ENCODE measurements around the gene SLC12A3.

DNA sequence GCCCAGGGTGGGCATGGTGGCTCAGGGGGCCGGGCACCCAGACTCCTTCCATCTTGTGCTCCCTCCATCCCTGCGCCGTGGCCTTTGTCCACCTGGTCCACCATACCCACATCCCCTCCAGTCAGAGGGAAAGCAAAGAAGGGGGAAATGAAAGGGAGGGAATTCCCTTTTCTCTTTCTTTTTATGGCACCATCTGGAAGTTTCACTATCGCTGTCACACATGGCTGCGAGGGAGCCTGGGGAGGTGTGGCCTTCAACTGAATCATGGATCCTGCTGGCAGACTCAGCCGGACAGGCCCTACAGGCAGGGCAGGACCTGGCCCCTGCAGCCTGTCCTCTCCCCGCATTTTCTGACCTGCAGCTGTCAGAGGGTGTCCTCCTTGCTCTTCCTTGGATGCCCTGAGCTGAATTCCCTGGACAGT, 6.2 kb downstream of the SLC12A3 start:
- TF ChIP-seq POLR2A (IDR thresholded peaks at IDR 0.05; ENCODE audit: low read depth, low read length) (no peak), SMC3 (IDR thresholded peaks at IDR 0.05; ENCODE audit: low read depth, low read length) (no peak), MAFK (IDR thresholded peaks at IDR 0.05; ENCODE audit: low read depth, low read length) (no peak), RAD21 (IDR thresholded peaks at IDR 0.05; ENCODE audit: low read length) (no peak), CEBPB (IDR thresholded peaks at IDR 0.05; ENCODE audit: low read depth, low read length) (no peak), NFE2L2 (IDR thresholded peaks at IDR 0.05; ENCODE audit: low read depth, low read length) (no peak), FOS (IDR thresholded peaks at IDR 0.05; ENCODE audit: low read depth, low read length) (no peak)
- TF ChIP-seq, protein P1, sequence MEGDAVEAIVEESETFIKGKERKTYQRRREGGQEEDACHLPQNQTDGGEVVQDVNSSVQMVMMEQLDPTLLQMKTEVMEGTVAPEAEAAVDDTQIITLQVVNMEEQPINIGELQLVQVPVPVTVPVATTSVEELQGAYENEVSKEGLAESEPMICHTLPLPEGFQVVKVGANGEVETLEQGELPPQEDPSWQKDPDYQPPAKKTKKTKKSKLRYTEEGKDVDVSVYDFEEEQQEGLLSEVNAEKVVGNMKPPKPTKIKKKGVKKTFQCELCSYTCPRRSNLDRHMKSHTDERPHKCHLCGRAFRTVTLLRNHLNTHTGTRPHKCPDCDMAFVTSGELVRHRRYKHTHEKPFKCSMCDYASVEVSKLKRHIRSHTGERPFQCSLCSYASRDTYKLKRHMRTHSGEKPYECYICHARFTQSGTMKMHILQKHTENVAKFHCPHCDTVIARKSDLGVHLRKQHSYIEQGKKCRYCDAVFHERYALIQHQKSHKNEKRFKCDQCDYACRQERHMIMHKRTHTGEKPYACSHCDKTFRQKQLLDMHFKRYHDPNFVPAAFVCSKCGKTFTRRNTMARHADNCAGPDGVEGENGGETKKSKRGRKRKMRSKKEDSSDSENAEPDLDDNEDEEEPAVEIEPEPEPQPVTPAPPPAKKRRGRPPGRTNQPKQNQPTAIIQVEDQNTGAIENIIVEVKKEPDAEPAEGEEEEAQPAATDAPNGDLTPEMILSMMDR (conservative IDR thresholded peaks at IDR 0.05; ENCODE audit: low read depth, low read length) = 0 out of 2 replicates have a peak, but pooled peaks have one; percentile 12
- TF ChIP-seq, protein P2, sequence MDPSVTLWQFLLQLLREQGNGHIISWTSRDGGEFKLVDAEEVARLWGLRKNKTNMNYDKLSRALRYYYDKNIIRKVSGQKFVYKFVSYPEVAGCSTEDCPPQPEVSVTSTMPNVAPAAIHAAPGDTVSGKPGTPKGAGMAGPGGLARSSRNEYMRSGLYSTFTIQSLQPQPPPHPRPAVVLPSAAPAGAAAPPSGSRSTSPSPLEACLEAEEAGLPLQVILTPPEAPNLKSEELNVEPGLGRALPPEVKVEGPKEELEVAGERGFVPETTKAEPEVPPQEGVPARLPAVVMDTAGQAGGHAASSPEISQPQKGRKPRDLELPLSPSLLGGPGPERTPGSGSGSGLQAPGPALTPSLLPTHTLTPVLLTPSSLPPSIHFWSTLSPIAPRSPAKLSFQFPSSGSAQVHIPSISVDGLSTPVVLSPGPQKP (IDR thresholded peaks at IDR 0.05; ENCODE audit: borderline replicate concordance, low read depth, low read length) = no peak
